ENCODE data around the gene SAMD8.
"Not testable (repeated sequence)": the region's sequence is repeated elsewhere in the genome, so short reads cannot be mapped to it uniquely, and the experiment has no call there.

Gene SAMD8

DNA sequence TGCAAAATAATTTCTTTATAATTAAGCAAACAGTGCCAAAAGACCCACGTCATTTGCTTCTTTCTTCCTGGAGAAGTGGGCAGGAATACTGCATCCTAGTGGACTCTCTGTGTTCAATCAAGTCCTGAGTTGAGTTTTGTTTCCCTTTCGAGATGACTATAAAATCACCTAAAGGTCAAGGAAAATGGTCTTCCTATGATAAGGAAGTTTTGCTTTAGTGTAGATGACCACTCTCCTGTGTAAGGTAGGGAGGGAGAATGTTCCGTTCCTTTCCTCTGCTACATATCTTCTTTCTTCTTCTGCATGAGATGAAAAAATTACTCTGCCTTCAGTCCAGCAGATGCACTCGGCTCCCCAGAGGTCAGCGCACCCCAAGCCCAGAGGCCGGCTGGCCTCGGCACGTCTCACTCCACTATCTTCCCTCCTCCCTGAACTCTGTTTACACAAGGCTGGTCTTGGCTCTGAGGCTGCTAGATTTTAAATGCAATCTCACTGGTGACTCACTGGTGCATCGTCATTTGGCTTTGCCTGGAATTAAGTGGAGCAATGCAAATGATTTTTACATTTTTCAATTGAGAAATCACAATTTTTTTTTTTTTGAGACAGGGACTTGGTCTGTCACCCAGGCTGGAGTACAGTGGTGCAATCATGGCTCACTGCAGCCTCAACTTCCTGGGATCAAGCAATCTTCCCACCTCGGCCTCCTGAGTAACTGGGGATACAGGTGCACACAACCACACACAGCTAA, 80.5 kb downstream of the SAMD8 start:
- DNase-seq (ENCODE audit: low read depth, low spot score), result peak; percentile 80

DNA sequence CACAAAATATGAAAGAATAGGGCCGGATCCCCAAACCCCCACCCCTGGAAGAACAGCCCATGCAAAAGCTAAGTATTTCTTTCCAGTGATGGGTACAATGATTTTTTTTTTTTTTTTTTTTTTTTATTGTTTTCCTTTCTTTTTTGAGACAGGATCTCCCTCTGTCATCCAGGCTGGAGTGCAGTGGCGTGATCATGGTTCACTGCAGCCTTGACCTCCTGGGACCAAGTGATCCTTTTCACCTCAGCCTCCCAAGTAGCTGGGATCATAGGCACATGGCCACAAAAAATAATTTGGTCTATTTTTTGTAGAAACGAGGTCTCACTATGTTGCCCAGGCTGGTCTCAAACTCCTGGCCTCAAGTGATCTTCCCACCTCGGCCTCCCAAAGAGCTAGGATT, 83.2 kb downstream of the SAMD8 start:
- not testable (repeated sequence) for DNase-seq (ENCODE audit: low read depth, low spot score)

DNA sequence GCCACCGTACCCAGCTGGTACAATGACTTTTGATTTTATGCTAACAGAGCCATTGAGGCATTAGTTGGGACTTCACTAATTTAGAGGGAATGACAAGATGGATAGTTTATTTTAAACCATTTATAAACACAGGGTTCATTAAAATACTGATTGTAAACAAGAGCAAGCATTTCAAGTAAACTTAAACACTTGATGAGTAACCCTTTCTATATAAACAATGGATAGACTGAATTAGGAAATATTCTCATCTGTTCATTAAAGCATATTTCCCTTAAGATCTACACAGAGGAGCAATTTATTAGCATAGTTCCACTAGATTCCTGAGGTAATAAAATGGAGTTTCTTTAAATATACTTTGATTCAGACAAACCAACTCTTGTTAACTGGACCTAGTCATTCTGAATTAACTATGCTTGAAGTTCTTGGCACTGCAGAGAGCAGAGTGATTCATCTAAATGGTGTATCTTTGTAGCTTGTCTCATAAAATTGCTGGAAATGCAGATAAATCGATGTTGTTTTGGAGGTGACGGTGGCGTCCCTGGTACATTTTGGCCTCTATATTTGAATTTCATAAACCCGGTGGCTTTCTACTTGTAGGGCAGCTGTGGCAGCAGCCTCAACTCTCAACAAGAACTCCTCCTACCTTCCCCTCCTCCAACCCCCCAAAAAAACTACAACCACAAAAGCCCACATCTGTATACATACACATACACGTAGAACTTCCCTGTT, 83.7 kb downstream of the SAMD8 start:
- DNase-seq (ENCODE audit: low read depth, low spot score), result peak; percentile 75

DNA sequence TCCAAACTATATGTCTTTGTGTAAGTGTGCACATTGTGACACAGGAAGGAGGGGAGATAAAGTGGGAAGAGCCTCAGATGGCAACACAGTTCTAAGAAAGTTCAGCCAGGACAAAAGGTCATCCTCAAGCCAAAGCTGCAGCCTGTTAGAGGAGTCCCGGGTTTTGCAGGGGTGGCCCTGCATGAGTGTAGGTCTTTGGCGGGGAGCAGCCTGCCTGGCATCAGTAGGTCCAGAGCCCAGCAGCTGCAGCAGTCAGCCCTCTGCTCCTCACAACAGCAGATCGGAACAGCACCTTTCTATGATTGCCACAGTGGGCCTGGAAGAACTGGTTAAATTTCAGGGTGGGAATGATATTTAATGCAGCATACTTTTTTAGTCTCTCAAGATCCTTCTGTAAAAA, 85.6 kb downstream of the SAMD8 start:
- no peak for DNase-seq (ENCODE audit: low read depth, low spot score)

- DNase-seq (ENCODE audit: low read depth, low spot score), result no peak
Measured at GRCh38 chr10:75197906-75198305, 86.5 kb downstream of the SAMD8 start.

DNA sequence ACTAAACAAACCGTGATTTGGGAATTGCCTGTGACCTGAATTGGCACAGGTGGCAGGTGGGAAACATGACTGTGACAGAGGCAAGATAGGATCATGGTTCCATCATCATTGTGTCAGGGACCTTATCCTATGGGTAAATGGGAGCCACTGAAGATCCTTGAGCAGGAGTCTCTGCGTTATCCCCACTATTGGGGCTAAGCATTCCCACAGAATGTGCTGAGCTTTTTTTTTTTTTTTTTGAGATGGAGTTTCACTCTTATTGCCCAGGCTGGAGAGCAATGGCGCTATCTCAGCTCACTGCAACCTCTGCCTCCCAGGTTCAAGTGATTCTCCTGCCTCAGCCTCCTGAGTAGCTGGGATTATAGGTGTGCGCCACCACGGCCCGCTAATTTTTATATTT, 88.5 kb downstream of the SAMD8 start:
- not testable (repeated sequence) for DNase-seq (ENCODE audit: low read depth, low spot score)

- no peak for DNase-seq (ENCODE audit: low read depth, low spot score)
Measured at GRCh38 chr10:75201793-75202307, 90.4 kb downstream of the SAMD8 start.

DNA sequence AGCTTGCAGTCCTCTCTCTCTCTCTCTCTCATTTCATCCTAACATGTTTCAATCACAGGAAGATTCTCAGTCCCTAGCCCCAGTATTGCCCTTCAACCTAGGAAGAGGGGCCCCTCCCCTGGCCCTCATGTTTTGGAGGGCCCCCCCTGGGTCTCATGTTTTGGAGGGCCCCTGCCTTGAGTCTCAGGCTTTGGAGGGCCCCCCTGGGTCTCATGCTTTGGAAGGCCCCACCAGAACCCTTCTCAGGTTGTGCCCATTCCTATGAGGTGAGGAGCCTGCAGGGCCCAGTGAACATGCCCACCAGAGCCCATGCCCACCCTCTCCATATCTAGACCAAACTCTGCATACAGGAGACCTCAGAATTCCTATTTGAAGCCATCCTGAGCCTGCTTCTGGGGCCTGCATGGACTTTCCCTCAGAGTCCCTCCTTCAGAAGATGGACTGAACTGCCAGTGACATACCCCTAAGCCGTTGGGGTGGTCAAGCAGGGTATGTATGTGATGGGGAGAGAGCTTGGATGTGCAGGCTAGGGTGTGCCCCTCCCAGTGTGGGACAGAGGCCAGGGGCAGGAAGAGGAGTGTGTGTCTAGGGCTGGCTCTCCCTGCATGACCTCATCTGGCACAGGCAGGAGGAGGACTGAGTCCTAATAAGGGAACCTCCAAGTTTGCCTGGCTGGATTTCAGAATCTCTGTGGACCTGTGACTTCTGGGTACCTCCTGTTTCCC, 91.0 kb downstream of the SAMD8 start:
- DNase-seq (ENCODE audit: low read depth, low spot score), result peak; percentile 62

GRCh38 chr10:75203046-75203620, 91.7 kb downstream of the SAMD8 start:
- not testable (repeated sequence) for DNase-seq (ENCODE audit: low read depth, low spot score)

GRCh38 chr10:75203724-75204123, 92.3 kb downstream of the SAMD8 start:
- DNase-seq (ENCODE audit: low read depth, low spot score), result no peak

- no peak for DNase-seq (ENCODE audit: low read depth, low spot score)
Measured at GRCh38 chr10:75205908-75206307, 94.5 kb downstream of the SAMD8 start.

GRCh38 chr10:75206638-75207037, 95.2 kb downstream of the SAMD8 start:
- not testable (repeated sequence) for DNase-seq (ENCODE audit: low read depth, low spot score)

GRCh38 chr10:75207079-75207856, 95.8 kb downstream of the SAMD8 start:
- no peak for DNase-seq (ENCODE audit: low read depth, low spot score)

- DNase-seq (ENCODE audit: low read depth, low spot score), result no peak
Measured at GRCh38 chr10:75207857-75208144, 96.3 kb downstream of the SAMD8 start.

GRCh38 chr10:75208181-75208580, 96.7 kb downstream of the SAMD8 start:
- DNase-seq (ENCODE audit: low read depth, low spot score), result peak; percentile 72

GRCh38 chr10:75209086-75209920, 97.8 kb downstream of the SAMD8 start:
- DNase-seq (ENCODE audit: low read depth, low spot score), result no peak

GRCh38 chr10:75209921-75210281, 98.4 kb downstream of the SAMD8 start:
- peak; percentile 79 for DNase-seq (ENCODE audit: low read depth, low spot score)

- peak; percentile 96 for DNase-seq (ENCODE audit: low read depth, low spot score)
Measured at GRCh38 chr10:75210282-75211006, 99.0 kb downstream of the SAMD8 start, which contains the start of gene VDAC2. VDAC2 (plus strand) TSS chr10:75210796; CDS start chr10:75211159, 363 bp downstream.

DNA sequence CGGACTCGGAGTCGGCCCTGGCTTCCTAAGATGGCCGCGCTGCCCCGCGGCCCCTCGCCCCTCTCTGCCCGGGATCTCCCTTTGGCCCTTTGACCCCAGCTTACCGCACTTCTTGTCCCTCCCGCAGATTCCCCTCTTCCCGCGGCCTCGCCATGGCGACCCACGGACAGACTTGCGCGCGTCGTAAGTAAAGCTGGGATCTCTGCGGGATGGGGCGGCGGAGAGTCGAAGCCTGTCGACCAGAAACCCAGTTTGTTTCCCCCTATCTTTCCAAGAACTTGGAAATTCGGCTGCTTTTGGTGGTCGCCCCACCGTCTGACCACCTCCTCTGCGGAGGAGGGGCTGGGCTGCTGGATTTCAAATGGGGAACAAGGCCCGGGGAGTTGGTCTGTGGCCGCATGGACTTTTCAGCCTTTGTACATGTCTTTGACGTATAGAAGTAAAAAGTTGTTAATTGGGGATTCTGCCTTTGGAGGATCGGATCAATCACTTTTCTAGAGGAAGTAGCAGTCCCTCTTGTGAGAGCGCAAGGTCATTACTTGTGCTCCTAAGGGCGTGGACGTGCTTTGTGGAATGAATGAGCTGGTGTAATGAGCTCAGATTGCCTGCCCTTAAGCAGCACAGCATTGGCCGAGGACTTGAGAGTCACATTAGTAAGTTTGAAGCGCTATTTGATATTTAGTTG, 99.7 kb downstream of the SAMD8 start:
- peak; percentile 57 for DNase-seq (ENCODE audit: low read depth, low spot score)

All from astrocyte of the hippocampus (primary cell).